GM15510 (cell line): ENCODE data around the gene C1orf122.

Source experiments
- POLR2A ChIP-seq: IDR thresholded peaks from 3 replicates; pipeline ENCODE4 v1.6.1; 2011; ENCODE audit warnings: borderline replicate concordance; ENCODE audit not compliant: insufficient read length; ENCODE audit errors: extremely low read depth

Gene C1orf122

DNA sequence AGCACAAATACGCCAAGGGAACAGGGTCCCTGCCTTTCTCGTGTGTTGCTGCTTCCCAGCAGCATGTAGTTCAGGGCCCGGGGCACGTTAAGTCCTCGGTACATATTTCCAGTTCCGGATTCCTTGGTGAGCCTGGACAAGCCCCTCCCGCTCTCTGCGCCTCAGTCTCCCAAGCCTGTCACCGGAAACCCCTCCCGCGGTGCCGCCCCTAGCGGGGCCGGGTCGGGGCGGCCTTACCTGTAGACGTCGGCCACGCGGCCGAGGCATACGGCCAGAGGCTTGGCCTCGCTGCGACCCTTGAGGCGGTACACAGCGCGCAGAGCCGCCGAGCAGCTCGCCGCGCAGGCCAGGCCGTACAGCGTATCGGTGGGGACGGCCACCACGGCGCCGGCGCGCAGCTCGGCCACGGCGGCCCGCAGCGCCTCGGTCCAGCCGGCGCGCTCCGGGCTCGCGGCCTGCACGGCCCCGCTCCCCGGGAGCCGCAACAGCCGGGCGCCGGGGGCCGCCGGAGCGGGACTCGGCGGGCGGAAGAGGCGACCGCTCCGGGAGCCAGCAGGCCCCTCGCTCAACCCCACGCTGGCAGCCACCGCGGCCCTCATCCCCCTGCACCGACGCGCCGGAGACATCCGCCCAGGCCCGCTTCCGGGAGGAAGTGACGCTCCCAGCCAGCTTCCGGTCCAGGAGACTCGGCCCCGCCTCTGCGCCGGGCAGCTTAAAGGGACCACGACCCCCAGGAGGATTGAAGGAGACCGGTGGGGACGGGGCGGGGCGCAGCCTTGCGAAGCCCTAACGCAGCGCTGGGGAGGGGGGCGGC is at the start of gene C1orf122, which contains the start of gene YRDC:
C1orf122 (plus strand) TSS at position 236 of the 814 bp plus-strand sequence. CDS start 615 bp downstream, outside the sequence.
YRDC (minus strand) TSS at position 654 of the 814 bp plus-strand sequence; CDS start at position 626, 28 bp downstream.
- TF ChIP-seq POLR2A, result peak; percentile 80

DNA sequence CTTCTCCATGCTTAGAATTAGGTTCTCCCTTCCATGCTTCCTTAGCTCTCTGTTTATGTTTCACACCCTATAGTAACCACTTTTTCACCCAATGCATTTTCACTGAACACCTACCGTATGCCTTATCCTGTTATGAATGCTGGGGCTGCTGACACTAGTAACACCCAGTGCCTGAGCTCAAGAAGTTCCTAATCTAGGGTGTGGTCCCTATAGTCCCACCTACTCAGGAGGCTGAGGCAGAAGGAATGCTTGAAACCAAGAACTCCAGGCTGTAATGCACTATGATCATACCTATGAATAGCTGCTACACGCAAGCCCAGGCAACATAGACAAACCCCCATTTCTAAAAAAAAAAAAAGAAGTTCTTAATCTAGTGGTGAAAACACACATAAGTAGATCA is 48.1 kb upstream of the C1orf122 start:
- no peak for TF ChIP-seq POLR2A

DNA sequence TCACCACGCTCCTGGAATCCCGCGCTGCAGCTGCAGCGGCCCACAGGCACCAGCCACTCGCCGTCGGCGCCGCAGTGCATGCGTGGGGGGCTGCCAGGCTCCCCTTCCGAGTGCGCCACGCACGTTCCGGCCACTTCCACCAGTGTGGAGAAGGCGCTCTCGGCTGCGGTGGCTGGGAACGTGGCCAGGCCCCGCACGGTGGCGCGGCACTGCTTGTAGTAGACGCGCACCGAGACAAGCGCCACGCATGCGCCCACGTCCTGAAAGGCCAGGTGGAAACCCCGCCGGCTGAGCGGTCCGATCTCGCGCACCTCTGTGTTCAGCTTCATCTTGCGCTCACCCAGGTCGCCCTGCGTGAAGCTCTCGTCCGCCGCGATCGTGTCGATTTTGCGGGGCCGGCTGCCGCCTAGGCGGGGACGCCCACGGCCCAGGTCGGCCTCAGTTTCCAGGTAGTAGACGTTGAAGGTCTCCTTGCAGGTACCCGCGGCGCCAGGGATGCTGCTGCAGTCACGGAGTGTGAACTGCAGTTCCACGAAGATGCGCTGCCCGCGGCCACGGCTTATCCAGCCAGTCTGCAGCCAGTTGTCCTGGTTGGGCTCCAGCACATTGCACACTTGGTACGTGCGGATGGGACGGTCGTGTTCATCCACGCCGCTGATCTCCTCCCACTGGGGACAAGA is 46.0 kb upstream of the C1orf122 start:
- no peak for TF ChIP-seq POLR2A

DNA sequence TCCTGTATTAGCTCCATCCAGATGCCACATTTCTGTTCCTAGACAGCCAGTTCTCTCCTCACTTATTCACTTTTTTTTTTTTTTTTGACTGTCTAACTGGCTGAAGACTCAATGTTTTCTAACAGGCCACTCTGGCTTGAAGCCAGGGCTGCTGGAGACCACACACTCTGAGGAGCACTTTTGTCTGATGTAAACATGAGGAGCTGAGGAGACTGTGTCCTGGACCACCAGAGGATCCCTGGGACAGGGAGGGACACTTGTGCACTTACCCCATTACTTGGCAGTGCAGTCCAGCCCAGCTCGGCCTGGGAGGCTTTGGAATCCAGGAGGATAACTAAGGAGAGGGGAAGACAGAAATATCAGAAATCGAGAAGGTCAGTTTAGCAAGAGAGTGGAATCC is 45.1 kb upstream of the C1orf122 start:
- TF ChIP-seq POLR2A, result no peak

DNA sequence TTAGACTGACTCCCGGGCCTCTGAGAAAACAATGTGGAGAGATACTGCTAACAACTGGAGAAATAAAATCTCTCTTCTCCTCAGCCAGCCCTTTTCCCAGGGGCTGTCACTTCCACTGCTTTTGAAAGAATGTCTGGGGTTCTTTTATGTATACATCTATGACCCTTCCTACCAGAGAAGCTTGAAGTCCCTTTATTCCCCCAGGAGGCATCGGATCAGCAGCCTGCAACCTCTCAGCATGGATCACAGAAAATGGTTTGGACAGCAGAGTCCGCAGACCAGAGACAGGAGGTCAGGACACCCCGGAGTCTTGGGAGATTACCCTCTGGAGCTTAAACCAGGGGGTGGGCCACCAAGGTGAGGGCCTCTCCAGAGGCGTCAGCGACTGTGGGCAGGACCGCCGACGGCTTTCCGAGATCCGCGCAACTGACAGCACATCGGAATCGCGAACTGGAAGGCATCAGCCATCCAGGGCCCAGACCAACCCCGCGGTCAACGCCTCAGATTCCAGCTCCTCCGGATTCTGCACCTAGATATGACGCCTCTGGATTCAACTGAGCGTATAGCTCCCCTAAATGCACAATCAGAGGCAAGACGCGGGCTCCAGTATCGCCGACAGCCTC is 43.7 kb upstream of the C1orf122 start:
- no peak for TF ChIP-seq POLR2A

DNA sequence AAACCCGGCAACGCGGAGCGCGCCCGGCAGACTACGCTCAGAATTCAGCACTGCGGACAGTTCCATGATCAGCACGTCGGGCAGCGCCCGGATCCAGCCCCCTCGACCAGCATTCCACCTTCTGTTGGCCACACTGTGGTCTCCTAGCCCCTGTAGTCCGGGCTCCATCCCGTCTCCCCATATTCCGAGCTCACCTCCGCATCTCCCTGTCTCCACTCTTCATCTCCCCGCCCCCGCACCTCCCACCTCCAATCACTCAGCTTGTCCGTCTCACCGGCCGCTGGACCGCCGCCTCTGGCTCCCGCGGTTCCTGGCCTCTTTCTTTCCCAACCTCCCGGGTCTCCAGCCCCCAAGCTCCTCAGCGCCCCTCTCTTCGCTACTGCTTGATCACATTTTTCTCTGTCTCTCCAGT is 43.2 kb upstream of the C1orf122 start:
- TF ChIP-seq POLR2A, result no peak

DNA sequence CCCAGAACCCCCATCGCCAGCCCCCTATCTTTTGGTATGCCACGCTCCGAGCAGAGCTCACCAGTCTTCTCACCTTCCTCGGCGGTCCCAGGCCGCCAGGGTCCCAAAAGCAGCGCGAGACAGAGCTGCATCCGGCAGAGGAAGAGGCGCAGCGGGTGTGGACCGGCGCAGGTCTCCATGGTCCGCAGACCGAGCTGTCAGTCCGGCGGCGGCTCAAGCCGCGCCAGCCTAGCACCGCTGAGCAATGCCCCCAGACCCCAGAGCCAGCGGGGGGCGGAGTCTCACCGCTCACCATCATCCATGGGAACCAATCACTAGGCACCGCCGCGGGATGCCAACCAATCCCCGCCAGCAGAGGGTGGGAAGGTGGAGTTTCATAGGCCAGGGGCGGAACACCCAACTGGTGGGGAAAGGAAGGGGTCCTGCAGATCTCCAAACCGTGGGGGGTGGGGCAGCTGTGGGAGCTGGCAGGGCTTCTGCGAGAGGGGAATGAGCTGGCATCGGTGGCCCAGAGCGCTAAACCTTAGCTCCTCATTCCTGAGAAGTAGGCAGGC is 42.6 kb upstream of the C1orf122 start, which contains the start of gene EPHA10:
EPHA10 (minus strand) TSS at position 233 of the 554 bp plus-strand sequence; CDS start at position 179, 54 bp downstream.
- TF ChIP-seq POLR2A, result no peak

DNA sequence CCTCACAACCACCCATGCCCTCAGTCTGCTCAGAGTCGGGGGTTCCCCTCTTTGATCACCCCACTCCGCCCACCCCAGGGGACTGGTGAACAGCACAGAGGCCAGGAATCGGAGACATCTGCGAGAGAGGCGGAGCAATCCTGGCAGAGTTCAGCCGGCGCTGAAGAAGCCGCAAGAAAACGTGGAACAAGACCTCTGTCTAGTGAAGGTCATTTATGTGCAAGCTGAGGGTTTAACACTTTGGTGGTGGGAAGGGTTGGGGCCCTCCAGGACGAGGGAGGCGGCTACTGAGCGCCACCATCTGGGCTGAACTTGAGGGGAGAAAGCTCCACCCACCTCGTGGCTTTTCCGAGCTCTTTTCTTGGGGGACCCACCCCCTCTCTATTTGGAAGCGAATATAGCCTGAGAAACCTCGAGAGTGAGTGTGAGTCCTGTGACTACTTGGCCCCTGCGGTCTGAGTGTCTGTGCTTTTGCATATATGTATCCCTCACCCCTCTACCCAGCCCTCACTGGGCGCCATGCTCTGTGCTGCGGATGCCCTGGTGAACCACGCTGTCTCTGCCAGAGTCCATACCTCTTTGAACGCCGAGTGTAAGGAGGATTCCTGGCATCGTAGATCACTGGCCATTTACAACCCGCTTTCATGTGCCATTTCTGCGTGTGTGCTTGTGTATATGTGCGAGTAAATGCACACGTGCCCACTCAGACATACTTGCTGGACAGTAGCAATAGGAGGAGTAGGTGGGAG is 41.5 kb upstream of the C1orf122 start:
- no peak for TF ChIP-seq POLR2A

DNA sequence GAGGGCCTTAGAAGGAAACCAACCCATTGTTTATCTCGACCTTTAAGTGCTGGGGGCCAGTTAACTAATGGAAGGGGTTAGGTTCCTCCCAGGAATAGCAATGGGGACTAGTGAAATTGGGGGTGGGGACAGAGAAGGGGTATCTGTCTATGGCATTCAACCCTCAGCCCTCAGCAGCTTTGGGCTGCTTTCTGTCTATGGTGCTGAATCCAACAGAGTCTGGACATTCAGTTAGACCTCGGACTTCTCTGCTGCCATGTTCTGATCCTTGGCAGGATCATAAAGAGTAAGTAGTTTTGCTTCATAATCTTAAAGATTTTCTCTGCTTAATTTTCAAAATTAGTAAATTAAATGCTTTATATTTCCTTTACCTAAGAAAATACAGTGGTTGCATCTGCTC is 40.1 kb upstream of the C1orf122 start:
- no peak for TF ChIP-seq POLR2A

DNA sequence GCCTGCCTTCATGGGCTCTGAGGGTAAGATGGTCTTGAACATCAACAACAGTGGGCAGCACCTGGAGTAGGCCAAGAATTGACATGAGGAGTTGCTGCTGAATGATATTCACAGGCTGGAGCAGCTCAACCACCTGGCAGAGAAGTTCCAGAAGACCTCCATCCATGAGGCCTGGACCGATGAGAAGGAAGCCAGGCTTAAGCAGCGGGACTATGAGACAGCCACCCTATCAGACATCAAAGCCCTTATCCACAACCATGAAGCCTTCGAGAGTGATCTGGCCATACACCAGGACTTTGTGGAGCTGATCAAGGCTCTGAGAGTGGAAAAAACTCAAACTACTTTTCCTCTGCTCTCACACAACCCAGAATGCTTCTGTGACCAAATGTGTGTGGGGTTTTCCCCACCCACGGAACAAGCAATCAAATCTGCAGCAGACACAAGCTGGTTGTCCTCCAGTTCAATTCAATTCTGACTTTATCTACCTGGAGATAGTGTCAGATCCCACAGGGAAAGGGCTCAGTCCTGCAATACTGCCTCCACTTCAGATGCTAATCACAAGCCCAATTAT is 30.6 kb upstream of the C1orf122 start:
- no peak for TF ChIP-seq POLR2A

DNA sequence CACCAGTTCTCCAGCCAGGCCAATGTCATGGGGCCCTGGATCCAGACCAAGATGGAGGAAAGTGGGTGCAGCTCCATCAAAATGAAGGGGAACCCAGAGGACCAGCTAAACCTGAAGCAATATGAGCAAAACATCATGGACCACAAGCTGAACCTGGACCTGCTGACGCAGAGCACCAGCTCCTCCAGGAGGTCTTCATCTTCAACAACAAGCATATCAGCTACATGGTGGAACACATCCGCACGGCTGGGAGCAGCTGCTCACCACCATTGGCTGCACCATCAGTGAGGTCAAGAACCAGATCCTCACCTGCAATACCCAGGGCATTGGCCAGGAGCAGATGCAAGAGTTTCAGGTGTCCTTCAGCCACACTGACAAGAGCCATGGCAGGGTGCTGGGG is 28.9 kb upstream of the C1orf122 start:
- no peak for TF ChIP-seq POLR2A

DNA sequence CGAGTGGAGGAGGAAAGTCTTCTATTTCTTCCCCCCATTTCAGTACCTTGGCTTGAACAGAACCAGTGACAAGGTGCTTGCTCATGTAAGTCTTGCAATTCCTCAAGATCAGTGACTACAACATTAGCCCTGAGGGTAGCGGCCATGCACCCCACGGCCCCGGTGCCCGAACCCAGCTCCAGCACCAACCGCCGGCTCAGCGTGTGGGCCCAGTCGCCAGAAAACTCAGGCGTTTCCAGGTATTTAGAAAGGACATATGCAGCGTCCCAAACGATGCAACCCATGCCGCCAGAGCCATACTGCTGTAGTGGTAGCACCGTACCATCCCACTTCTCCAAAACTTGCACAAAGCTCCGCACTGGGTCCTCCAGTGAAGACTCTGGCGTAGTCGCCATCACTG is 25.1 kb upstream of the C1orf122 start:
- no peak for TF ChIP-seq POLR2A

DNA sequence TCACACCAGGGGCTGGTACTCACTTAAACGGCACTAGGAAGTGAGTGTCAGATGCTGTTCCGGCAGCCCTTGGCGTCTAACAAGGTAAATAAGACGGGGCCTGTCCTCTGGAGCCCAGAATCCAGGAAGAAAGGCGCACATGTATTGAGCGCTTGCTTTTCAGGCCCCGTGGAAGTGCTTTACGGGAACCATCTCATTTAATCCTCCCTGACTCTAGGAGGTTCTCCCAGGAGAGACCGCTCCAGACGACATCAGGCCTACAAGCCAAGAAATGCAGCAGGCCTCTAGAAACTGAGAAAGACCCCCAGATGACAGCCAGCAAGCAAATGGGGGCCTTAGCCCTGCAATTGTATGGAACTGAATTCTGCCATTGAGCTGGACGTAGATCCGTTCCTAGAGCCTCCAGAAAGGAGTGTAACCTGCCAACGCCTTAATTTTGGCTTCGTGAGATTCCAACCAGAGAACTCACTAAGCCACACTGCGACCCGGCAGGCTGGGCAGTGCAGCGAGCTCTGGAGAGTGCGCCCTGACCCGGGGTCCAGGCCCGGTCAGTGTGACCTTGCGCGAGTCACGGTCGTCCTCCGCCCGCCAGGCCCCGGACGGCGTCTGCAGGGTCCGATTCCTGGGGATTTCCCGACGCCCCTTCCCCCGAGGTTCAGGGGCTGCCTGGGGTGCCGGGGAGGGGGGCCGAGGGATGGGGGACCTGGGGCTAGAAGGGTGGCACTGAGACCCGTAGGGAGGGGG is 14.5 kb upstream of the C1orf122 start:
- no peak for TF ChIP-seq POLR2A

DNA sequence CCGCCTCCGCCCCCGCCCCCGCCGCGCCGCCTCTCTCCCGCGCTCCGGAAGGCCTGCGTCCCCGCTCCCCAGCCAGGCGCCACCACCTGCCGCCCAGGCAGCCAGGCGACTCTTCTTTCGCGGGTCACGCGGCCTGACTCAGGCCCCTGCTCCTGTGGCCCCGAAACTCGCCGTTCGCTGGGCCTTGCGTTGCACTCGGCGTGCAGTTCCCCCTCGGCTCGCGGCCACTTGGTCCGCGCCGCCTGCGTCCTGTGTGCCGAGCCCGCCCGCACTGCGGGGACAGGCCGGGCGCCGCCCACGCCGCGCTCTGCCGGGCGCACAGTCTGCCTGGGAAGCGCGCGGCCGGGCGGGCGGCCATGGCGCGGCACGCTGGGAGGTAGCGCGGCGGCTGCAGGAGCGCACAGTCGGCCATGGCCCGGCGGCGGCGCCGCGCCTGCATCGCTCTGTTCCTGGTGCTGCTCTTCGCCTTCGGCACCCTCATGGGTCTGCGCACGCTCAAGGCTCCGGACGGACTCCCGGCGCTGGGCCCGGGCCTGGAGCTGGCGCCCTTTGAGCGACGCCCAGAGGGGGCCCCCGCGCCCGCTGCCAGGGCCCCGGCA is 13.7 kb upstream of the C1orf122 start, which contains the start of gene MANEAL:
MANEAL (plus strand) TSS at position 75 of the 599 bp plus-strand sequence; CDS start at position 411, 336 bp downstream.
- peak; percentile 60 for TF ChIP-seq POLR2A
